GM13976 (cell line): ENCODE data around the gene PPFIA3.
"Not testable (repeated sequence)": the region's sequence is repeated elsewhere in the genome, so short reads cannot be mapped to it uniquely, and the experiment has no call there.

Source experiments
- DNase-seq: peaks from one replicate; pipeline ENCODE4 v3.0.0; 2012; ENCODE audit warnings: low spot score
- in situ Hi-C: fragments of 300-500 bp; cut with MboI; formaldehyde crosslinking; loops from one replicate; pipeline ENCODE4 v1.12.0; 2022; ENCODE audit warnings: low sequenced_read_pairs, mixed read lengths, inconsistent platforms; ENCODE audit not compliant: unreplicated experiment
- TF ChIP-seq, protein P1 (sequence below): IDR thresholded peaks from 2 replicates; pipeline ENCODE4 v1.5.1; 2012; ENCODE audit warnings: borderline replicate concordance, mild to moderate bottlenecking; ENCODE audit not compliant: insufficient read depth; ENCODE audit errors: extremely low read depth, missing control alignments, control extremely low read depth

Gene PPFIA3

DNA sequence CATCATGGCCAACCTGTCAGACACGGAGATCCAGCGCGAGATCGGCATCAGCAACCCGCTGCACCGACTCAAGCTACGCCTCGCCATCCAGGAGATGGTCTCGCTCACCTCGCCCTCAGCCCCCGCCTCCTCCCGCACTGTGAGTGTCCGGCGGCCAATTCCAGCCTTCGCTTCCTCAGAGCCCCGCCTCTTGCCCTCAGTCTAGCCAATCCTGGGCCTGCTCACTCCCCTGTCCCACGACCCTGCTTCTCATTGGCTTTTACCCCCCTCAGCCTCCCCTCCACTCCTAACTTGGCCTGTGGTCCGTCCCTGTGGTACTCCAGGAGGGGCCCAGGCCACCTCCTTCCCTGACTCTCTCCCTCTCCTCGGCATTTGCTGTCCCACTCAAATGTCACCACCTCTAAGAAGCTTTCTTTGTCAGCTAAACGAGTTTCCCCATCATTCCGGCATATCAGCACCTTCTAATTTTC is 23.6 kb downstream of the PPFIA3 start:
- TF ChIP-seq, protein P1, sequence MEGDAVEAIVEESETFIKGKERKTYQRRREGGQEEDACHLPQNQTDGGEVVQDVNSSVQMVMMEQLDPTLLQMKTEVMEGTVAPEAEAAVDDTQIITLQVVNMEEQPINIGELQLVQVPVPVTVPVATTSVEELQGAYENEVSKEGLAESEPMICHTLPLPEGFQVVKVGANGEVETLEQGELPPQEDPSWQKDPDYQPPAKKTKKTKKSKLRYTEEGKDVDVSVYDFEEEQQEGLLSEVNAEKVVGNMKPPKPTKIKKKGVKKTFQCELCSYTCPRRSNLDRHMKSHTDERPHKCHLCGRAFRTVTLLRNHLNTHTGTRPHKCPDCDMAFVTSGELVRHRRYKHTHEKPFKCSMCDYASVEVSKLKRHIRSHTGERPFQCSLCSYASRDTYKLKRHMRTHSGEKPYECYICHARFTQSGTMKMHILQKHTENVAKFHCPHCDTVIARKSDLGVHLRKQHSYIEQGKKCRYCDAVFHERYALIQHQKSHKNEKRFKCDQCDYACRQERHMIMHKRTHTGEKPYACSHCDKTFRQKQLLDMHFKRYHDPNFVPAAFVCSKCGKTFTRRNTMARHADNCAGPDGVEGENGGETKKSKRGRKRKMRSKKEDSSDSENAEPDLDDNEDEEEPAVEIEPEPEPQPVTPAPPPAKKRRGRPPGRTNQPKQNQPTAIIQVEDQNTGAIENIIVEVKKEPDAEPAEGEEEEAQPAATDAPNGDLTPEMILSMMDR = no peak
- in situ Hi-C loops = no loop called here
- peak; percentile 89 for DNase-seq

- in situ Hi-C loops = no loop called here
- peak; percentile 90 for DNase-seq
- TF ChIP-seq, protein P1 = peak; percentile 76
Observed at GRCh38 chr19:49145573-49146407, 26.4 kb downstream of the PPFIA3 start.

- DNase-seq, in situ Hi-C loops: not testable (repeated sequence)
Observed at GRCh38 chr19:49146408-49146770, 27.0 kb downstream of the PPFIA3 start.

DNA sequence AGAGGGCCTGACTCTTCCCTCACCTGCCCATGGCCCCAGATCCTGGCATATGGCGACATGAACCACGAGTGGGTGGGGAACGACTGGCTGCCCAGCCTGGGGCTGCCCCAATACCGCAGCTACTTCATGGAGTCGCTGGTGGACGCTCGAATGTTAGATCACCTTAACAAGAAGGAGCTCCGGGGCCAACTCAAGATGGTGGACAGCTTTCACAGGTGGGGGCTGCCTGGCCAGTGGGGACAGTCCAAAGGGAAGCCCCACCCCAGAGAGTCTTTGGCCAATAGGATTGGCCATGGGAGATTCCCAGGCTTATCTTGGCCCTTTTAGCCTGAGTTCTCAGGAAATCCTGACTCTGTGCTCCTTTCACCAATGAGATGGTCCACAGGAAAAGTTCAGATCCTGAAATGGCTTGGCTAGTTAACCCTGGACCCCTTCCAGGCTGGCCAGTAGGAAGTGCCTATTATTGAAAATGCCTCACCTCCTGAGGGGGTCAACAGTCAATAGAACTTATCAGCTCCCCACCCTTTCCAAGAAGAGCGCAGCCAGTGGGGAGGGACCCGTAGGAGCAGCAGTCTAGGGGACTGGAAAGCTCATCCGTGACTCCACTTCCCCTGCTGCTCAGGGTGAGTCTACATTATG is 28.8 kb downstream of the PPFIA3 start:
- TF ChIP-seq, protein P1 = no peak
- DNase-seq = no peak
- in situ Hi-C loops = no loop called here

GRCh38 chr19:49148784-49149651 is 29.7 kb downstream of the PPFIA3 start:
- in situ Hi-C loops = no loop called here

GRCh38 chr19:49149652-49150105 is 30.3 kb downstream of the PPFIA3 start:
- no peak for DNase-seq
- in situ Hi-C loops = no loop called here

More at GRCh38 chr19:49148784-49149651, 29.7 kb downstream of the PPFIA3 start:
- TF ChIP-seq, protein P1 = no peak
- peak; percentile 93 for DNase-seq

More at GRCh38 chr19:49149652-49150105, 30.3 kb downstream of the PPFIA3 start:
- TF ChIP-seq, protein P1 = no peak
